ENCODE measurements around the gene TMEM126A.
A peak's percentile ranks its signal among the peaks of the same experiment; 100 is the strongest.
"Not testable (repeated sequence)": the region's sequence is repeated elsewhere in the genome, so short reads cannot be mapped to it uniquely, and the experiment has no call there.

TMEM126A gene

DNA sequence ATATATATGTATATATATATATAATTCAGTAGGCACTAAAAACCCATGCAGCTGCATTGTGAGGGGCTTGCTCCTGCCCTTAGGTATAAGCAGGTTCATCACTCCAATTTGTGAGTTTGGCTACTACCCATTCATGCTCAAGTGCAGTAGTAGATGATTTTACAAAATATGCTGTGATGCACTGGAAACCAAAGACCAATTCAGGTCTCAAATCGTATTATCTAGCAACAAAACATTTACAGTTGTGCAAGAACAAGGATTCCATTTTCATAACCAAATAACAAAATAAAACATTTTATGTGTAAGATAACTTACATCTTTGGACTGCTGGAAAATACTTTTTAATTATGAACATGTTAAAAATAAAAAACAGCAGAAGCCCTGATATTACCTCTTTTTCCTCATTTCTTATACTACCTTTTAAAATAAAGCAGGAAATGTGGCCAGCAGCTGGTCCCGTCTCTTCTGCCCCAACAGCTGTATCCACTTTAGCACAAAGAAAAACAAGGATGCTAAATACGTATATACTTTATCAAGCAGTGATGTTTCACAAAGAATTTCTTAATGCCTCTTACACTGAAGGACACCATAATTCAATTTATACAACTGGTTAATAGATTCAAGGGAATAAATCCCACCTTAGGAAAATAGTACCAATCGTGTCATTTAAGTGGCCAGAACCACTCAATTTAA, 14.4 kb downstream of the TMEM126A start:
- no peak for DNase-seq

DNA sequence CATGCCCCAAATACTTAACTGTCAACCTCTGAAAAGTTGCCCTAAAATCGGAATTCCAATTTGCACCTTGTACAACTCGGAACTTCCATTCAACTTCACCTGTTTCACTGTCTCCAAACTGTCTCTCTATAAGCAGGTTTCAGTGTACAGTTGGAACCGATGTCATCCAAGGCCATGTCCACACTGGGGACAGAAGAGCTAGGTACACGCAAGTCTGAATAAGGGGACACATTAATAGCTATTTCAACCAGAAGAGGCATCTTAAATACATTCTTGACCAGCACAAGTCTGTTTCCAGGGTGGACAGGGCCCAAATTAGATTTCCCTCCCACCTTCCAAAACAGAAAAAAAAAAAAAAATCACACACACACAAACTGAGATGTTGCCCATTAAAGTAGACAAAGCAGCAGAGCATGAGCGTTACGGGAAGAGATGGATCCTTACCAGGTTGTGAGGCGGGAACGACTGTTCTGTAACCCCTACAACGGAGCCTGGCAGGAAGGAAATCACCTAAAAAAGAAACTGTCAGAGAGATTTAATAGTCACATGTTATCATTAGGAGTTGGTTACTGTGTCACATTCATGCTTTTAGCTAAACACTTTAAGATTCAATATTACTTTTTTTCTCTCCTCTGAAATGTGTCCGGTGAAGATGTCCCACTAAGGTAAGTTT, 15.4 kb downstream of the TMEM126A start:
- no peak for DNase-seq

DNA sequence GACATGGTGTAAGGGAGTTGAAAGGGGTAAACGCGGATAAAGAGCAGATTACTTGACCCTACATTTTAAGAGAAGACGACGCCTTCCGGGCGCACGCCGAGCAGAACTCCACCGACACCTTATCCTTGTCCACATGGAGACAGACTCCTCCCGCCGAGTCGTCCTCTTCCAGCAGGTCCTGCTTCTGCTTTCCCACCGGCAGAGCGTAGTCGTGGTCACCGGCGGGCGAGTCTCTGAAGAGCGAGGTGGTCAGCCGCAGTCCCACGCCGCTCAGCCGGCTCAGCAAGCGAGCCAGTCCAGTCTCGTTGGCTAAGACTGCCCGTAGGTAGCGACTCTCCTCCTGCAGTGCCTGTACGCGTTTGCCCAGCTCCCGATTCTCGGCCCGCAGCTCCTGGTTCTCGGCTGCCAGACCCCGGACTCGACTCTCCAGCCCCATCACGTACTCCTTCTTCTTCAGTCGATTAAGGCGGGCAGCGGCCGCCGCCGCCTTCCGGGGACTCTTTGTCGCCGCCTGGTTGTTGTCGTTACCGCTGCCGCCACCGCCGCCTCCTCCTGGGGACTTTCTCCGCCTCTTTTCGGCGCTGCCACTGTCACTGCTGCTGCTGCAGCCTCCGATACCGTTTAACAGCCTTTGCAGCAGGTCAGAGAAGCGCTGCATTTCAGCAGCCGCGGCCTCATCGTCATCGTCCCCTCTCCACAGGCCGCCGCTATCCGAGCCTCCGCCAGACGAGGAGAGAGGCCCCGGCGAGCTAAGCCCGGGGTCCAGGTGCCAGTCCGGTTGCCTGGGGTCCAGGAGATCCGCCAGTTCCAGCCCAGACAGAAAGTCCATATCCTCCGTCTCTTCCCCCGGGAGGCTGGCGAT, 16.2 kb downstream of the TMEM126A start:
- DNase-seq = peak; percentile 78

DNA sequence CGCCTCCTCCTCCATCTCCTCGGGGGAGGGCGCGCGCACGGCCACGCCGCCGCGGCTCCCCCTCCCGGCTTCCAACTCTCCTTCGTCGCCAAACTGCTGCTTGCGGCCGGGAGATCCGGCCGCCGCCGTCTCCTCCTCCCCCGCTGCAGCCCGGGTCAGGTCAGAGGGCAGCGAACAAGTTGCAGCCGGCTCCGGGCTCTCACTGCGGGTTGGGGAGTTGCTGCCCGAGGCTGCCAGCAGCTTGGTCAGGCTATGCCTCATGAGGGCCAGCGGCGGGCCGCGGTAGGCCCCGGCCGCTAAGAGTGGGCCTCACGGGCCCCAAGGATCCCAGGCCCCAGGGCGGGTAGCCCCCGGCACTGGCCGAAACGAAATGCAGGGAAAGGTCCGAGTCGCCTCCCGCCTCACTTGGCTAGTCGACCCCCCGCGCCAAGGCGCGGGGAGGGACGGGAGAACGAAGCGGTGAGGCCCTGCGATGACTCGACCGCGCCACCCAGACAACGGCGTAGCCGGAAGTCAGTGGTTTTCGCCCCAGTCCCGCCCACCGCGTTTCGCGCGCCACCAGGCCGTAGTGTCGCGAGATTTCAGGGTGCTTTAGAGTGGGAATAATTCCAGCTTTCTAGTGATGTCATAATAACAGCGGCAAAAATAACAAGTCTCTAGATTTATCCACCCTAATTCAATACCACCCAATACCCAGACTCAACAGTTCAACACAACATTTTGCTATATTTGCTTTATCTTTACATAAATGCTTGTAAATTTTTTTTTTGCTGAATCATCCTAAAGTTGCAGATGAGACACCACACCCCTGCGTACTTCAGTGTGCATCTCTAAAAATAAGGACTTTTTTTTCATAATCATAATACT, 17.1 kb downstream of the TMEM126A start, which contains the start of gene CREBZF:
TSS of gene CREBZF (minus strand) at position 515 of the 867 bp plus-strand sequence. CDS start at position 261, 254 bp downstream.
- DNase-seq = peak; percentile 91

DNA sequence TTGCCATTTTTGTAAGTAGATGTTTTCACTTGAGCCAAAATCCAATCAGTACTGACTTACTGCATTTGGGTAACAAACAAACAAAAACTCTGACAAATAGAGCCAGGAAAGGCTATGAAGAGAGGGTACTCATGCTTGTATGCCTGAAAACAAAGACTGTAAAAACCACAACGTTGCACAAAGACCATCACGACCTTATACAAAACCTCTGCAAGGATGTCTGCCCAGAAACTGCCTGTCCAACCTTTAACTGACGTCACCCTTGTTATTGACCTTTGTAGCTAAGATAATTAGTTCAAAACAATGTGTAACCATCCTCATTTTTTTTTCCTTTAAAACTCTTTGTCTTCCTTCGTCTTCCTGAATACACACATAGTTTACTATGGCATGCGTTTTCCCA, 18.0 kb downstream of the TMEM126A start:
- no peak for DNase-seq

DNA sequence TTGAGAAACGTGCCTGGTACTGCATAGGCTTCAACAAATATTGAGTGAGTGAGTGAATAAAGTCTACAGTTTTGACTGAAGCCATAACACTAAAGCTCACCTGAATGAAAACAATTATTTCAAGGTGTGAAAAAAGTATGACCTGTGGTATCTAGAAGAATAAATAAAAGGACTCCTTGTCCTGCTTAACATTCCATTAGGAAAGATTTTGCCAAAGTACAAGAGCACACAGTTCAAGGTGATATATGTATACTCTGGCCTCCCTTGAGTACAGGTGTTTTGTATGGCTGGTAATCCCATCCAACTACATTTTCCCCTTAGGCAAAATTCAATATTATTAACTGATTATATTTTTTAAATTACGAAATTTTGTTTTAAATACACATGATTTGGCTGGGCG, 18.9 kb downstream of the TMEM126A start:
- no peak for DNase-seq

DNA sequence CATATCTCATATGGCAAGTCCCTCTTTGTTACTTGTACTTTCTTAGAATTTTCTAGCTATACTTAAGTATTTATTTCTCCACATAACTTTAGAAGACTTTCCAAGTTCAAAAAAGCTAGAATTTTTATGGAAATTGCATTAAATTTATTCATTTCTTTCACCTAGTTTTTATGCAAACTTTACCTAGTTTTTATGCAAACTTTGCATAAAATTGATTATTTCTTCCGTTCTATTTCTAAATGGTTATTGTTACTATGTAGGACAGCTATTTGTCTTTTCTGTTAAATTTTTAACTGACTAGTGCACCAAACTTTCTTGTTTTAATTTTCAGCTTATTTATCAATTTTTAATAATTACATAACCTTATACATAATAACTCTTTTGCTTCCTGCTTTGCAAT, 20.4 kb downstream of the TMEM126A start:
- DNase-seq = no peak

DNA sequence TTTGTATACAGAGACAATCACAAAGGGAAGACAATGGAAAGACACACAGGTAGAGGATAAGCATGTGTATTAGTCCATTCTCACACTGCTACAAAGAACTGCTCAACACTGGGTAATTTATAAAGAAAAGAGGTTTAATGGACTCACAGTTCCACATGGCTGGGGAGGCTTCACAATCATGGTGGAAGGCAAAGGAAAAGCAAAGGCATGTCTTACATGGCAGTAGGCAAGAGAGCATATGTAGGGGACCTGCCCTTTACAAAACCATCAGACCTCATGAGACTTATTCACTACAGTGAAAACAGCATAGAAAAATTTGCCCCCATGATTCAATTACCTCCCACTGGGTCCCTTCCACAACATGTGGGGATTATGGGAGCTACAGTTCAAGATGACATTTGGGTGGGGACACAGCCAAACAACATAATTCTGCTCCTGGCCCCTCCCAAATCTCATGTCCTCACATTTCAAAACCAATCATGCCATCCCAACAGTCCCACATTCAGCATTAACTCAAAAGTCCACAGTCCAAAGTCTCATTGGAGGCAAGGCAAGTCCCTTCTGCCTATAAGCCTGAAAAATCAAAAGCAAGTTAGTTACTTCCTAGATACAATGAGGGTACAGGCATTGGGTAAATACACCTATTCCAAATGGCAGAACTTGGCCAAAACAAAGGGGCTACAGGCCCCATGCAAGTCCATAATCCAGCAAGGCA, 23.3 kb downstream of the TMEM126A start:
- DNase-seq = not testable (repeated sequence)

DNA sequence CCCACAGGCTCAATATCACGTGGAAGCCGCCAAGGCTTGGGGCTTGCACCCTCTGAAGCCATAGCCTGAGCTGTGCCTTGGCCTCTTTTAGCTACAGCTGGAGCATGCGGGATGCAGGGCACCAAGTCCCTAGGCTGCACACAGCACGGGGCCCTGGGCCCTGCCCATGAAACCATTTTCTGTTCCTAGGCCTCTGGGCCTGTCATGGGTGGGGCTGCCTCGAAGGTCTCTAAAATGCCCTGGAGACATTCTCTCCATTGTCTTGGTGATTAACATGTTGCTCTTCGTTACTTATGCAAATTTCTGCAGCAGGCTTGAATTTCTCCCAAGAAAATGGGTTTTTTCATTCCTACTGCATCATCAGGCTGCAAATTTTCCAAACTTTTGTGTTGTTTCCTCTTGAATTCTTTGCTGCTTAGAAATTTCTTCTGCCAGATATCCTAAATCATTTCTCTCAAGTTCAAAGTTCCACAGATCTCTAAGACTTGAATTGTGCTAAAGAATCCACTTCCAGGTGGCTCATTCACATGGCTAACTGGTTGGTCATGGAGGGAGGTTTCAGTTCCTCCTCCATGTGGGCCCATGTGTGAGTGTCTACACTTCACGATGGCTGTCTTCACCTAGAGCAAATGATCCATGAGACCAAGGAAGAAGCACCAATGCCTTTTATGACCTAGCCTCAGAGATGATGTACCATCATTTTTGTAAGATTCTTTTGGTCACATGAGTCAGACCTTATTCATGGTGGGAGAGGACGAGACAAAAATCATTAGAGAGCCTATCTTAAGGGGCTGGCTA, 24.5 kb downstream of the TMEM126A start:
- no peak for DNase-seq

DNA sequence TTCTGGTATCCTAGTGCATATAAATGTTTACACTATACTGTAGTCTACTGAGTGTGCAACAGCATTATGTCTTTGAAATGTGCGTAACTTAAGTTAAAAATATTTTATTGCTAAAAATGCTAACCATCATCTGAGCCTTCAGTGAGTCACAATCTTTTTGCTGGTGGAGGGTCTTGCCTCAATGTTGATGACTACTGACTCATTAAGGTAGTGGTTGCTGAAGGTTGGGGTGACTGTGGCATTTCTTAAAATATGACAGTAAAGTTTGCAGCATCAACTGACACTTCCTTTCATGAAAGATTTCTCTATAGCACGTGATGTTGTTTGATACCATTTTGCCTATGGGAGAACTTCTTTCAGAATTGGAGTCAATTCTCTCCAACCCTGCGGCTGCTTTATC, 25.6 kb downstream of the TMEM126A start:
- DNase-seq = peak; percentile 7

DNA sequence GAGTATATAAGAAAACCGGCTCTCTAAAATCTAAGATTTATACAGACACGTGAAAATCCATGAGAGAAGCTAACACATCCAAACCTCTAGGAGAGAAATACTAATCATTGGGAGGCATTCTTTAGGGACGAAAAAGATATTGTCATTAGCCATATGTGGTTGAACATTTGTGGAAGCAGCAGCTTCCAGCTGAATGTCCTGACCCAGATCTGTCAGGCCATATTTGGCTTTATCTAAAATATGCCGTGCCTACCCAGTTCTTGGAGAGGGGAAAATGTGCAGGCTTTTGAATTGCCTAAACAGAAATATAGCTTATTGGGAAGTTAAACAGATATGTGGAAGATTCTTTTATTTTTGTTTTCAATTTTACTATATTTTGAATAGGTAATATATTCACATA, 31.8 kb downstream of the TMEM126A start:
- DNase-seq = no peak

DNA sequence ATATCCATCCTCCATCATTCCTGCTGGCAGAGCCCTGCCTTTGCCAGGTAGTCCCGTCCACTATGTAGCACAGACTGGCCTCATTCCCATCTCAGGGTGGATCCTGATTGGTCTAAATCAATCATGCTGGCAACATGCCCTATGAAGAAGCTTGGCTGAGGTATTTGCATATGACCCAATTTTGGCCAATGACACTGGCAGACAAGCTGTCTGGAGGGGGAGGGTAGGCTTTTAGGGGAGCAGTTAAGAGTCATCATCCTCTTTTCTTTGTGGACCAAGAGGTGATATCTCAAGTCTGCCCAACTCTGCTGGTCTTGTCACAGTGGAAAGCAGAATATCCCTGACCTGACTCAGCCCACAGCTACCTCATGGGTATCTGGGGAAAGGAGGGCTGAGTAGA, 33.1 kb downstream of the TMEM126A start:
- no peak for DNase-seq

DNA sequence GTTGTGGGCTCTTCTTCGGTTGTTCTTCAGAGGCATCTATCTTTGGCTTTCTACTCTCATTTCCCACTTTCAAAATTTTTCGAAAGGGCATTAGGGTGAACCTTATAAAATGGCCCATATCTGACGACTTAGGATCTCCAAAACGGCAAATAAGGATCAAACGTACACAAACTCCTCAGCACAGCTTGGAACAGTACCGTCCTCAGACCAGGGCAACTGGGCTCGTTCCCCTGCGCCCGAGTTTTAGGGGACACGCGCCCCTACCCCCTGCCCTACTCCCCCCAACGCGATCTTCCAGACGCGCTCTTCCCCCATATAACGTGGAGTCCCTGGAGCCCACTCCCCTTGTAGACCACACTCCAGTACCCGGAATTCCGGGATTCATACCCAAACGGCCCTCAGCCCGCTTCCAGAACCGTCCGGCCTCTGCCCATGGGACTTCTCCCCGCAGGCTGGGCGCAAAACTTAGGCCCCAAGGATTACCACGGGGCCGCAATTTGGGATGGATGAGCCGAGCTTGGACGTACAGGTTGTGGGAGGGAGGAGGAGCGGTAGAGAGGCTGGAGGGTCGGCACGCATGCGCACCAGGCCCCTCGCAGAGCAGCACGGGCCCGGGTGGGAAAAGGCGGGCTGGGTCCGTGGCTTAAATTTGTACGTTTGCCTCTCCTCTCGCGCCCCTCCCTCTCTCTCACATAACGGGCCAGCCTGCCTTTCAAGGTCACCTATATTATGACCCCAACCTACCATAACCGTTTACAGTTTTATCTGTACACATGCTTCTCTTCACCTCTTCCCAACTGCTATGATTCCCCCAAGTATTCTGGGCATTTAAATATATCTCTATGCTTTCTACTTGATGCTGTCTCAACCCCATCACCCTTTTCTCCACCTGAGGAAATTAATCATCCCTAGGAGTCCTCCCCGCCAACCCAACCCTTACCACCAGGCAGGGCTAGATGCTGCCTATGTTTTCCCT, 34.9 kb downstream of the TMEM126A start:
- no peak for DNase-seq

DNA sequence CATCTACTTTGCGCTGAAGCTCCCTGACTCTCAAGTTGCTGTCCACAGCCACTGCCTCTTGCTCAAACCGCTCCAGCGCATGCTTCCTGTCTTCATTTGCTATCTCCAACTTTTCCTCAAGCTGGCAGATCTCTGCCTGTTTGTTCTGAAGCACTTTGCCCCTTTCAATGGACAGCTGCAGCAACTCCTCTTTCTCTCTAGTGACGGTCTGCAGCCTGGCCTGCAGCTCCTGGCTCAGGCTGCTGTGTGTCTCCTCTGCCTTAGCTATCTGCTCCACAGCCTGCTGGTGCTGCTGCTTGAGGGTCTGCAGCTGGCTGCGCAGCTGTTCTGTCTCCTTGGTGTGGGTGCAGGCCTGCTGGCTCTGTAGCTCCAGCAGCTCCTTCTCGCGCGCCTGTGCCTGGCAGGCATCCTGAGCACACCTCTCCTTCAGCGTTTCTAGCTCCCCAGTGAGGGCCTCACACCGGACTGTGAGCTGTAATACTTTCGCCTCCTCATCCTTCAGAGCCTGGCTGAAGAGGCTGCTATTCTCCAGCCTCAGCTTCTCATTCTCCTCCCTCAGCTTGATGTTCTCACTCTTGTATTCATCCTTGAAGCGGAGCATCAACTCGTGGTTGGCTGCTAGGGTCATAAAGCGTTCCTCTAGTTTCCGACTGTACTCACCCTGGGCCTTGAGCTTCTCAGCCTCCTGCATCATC, 37.5 kb downstream of the TMEM126A start:
- DNase-seq = no peak

DNA sequence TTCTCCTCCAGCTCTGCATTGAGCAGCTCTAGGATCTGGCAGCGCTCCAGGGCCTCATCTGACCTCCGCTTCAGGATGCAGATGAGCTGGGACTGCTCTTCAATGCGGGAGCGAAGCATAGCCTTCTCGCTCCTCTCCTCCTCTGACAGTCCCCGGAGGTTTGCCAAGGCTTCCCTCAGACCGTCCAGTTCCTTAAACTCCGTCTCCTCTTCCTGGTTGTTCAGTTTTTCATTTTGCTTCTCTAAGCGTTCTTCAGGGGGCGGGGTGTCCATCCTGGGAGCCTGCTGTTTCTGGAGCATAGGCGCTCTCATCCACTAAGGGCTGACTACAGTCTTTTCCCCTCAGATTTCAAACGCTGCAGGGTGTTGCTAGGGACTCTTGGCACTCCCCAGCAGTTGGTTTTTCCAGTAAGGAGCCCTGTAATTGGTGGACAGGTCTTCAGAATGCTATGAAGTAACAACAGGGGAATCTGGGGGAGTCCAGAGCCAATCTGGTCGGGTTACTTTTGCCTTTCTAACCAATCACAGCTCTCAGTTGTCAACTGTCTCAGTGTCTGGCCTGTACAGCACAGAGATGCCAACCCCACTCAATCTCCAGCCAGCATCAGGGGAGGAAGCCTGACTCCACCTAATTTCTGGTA, 38.2 kb downstream of the TMEM126A start, which contains the start of gene CCDC89:
TSS of gene CCDC89 (minus strand) at position 376 of the 640 bp plus-strand sequence. CDS start at position 311, 65 bp downstream.
- DNase-seq = no peak

DNA sequence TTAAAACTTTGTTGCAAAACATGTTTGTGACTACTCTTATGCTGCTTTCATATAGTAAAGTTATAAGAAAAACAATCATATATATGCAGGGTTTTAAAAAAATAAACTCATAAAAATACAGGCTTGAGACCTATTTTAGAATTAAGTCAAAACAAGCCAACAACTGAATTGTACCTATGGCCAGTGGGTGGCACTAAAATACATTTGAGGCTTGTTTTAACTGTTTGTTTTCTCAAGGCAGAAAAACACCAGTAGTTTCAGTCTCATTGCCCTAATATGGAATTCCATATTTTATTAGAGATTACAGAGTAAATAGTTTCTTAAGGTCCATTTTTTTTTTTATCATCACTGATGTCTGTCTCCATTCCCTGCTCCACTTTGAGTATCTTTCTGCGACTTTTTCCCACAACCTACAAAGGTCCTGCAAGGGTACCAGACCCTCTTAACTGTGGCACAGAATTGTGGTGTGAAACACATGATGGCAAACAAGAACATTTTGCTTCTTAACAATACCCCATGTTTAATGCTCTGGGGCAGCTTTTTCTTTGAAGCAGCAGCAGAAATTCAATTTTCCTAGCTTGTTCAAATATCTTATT, 46.7 kb downstream of the TMEM126A start:
- no peak for DNase-seq

DNA sequence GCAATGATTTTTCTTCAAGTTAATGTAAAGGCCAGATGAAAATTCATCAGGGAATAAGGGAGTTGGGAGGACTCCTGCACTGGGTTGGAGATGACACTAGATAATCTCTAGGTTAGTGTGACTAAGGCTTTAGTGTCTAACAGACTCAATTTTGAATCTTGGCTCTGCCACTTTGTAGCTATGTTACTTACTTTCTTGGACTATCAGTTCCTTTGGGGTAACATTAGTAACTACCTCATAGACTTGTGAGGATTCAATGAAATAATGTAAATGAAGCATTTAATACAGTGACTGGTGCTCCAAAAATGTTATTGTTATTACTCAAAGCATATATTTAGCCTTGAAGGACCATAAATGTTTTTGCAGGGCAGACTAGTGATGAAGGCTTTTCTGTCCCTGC, 47.8 kb downstream of the TMEM126A start:
- DNase-seq = no peak

DNA sequence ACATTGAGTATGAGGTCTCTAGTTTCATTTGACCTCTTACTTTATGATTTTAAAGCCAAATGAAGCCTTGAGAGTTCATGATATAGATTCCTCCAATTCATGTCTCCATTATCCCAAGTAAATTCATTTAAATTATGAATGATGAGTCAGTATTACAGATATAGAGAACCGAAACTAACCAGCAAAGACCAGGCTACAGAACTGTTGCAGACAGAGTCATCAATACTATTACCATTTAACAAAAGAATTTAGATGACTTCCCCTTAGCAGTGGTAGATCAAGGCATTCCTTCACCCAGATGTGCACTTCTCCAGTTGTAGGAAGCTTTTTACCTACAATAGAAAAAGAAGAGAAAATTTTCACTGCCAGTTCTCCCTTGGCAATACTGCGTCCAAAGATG, 50.0 kb downstream of the TMEM126A start:
- no peak for DNase-seq
